Spinal cord (tissue), 10 donors: ENCODE results near the gene SHLD3. TPM values are rescaled to one million over a fixed set of nuclear protein-coding genes. Genes with fewer than 3 reads are reported as not detected.
"Not testable (repeated sequence)": the region's sequence is repeated elsewhere in the genome, so short reads cannot be mapped to it uniquely, and the experiment has no call there.

Experiments used
- DNase-seq, 6 donors: peaks; one replicate each; pipeline versions ENCODE4 v3.0.0 to v3.0.0-alpha.2; 2013 to 2015; ENCODE audit warnings: low spot score in 6 of 6, low read depth in 4 of 6
- H3K27ac ChIP-seq: one replicate; pipeline ENCODE4 v1.5.1; 2013; ENCODE audit warnings: low read depth, low read length, control low read depth
- H3K27me3 ChIP-seq: one replicate; pipeline ENCODE4 v1.6.1; 2013; ENCODE audit warnings: low read length; ENCODE audit not compliant: control insufficient read depth, insufficient read depth
- H3K36me3 ChIP-seq: one replicate; pipeline ENCODE4 v1.6.1; 2013; ENCODE audit warnings: low read length; ENCODE audit not compliant: control insufficient read depth, insufficient read depth
- H3K4me1 ChIP-seq: one replicate; pipeline ENCODE4 v1.6.1; 2013; ENCODE audit warnings: low read length; ENCODE audit not compliant: control insufficient read depth, insufficient read depth
- H3K4me3 ChIP-seq: one replicate; pipeline ENCODE4 v1.5.1; 2013; ENCODE audit warnings: low read depth, low read length, control low read depth
- H3K9me3 ChIP-seq: one replicate; pipeline ENCODE4 v1.6.1; 2013; ENCODE audit warnings: low read length; ENCODE audit not compliant: control insufficient read depth, insufficient read depth
- WGBS: methylation state at CpG from one replicate; pipeline ENCODE4 v1.1.5; 2013; ENCODE audit warnings: missing lambda C conversion rate; ENCODE audit not compliant: insufficient coverage; 5-methylcytosine and 5-hydroxymethylcytosine counted together
- polyA plus RNA-seq, 2 donors: library from polyadenylated mRNA; unstranded; fragments of 120-200 nt; gene quantifications; one replicate each; pipeline ENCODE4 v1.2.1, GENCODE V29; 2013; ENCODE audit not compliant: insufficient read length in 2 of 2
- small RNA-seq: library from RNA; depleted of rRNA; stranded (forward); fragments of <200 nt; gene quantifications from one replicate; pipeline ENCODE3, GENCODE V24; 2014; ENCODE audit warnings: low replicate concordance
- total RNA-seq, 2 donors: library from RNA; depleted of rRNA in 1 of 2; stranded (reverse); fragments of 120-200 nt in 1 of 2; fragments of >200 nt in 1 of 2; gene quantifications; one replicate each; pipeline versions ENCODE4 v1.2.3 to v1.2.4, GENCODE V29; 2013 to 2014
- donor health status: healthy.

The SHLD3 gene
- total and polyA plus RNA-seq, 4 donors = 4.3 to 6.2 (median 4.7) TPM

DNA sequence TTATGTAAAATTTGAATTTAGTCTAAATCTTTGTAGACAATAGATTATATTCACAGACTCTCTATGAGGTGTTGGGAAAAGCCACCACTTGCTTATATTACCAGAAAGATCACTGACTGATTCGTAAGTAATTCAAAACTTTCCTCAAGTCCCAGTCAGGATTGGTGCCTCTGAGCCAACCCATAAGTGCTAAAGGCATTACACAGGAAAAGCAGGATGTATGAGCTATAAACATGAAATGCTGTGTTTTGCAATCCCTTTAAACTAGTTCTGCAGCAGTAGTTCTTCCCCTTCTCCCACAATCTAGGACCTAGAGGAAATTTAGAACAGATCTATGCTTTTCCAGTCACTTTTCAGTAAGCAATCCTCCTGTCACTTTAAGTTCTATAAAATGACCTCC lies 48.0 kb downstream of the SHLD3 start:
- H3K27me3 ChIP-seq = no peaks in the 10 kb centered on the region
- H3K4me1 ChIP-seq = no peaks in the 10 kb centered on the region
- H3K9me3 ChIP-seq = no peaks in the 10 kb centered on the region
- H3K36me3 ChIP-seq = peaks cover 6% of the 10 kb centered on the region
- no CpG with 5 or more reads among the region's 1 CpG for WGBS
- DNase-seq = no peak
- no peak overlapping the region for H3K4me3 ChIP-seq
- H3K27ac ChIP-seq = no peak overlapping the region

DNA sequence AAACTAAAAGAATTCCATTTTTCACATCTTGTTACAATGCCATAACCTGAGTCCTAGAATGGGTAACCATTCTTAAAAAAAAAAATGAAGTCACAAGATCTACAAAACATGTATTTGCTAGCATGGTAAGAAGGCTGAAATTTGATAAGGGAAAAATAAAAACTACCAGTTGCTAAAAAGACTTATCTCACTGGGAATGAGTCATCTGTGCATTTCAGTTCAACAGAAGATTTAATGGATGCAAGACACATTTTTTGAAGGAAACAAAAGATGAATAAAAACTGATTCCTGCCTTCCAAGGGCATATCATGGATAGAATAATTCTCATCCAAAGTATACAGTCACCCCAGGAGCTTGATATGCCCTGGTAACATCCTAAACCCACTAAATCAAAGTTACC lies 49.9 kb downstream of the SHLD3 start:
- no peak for DNase-seq
- H3K4me1 ChIP-seq = no peaks in the 10 kb centered on the region
- H3K27ac ChIP-seq = no peak overlapping the region
- no peak overlapping the region for H3K4me3 ChIP-seq
- H3K9me3 ChIP-seq = no peaks in the 10 kb centered on the region
- H3K27me3 ChIP-seq = no peaks in the 10 kb centered on the region
- H3K36me3 ChIP-seq = peaks cover 3% of the 10 kb centered on the region

DNA sequence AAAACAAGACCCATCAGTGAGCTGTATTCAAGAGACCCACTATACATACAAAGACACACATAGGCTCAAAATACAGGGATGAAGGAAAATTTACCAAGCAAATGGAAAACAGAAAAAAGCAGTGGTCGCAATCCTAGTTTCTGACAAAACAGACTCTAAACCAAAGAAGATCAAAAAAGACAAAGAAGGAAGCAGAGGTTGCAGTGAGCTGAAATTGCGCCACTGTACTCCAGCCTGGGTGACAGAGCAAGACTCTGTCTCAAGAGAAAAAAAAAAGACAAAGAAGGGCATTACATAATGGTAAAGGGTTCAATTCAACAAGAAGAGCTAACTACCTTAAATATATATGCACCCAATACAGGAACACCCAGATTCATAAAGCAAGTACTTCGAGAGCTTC lies 51.2 kb downstream of the SHLD3 start:
- no CpG with 5 or more reads among the region's 3 CpGs for WGBS
- DNase-seq, H3K27ac ChIP-seq, H3K9me3 ChIP-seq, H3K36me3 ChIP-seq, H3K4me3 ChIP-seq, H3K27me3 ChIP-seq, H3K4me1 ChIP-seq: not testable (repeated sequence)

Small RNAs within 50 kb of the gene (small RNA-seq; reads per million reads assigned to genes)
- gene RNU6-540P = not detected

Other genes starting within 250 kb of the SHLD3 start
- 10 to 100 TPM; 20.3 to 22.0 TPM for gene ADAMTS6, start 143.1 kb upstream of the SHLD3 start, total RNA-seq
- gene ADAMTS6, start 143.1 kb upstream of the SHLD3 start, polyA plus RNA-seq = 1 to 10 TPM; 5.3 to 6.9 TPM
- gene CENPK, start 61.9 kb upstream of the SHLD3 start, total RNA-seq = 10 to 100 TPM; 13.8 to 16.0 TPM
- gene CENPK, start 61.9 kb upstream of the SHLD3 start, polyA plus RNA-seq = 10 to 100 TPM; 17.5 to 18.3 TPM
- gene PPWD1, start 61.7 kb upstream of the SHLD3 start, total RNA-seq = 10 to 100 TPM; 48.0 to 66.7 TPM
- gene PPWD1, start 61.7 kb upstream of the SHLD3 start, polyA plus RNA-seq = 10 to 100 TPM; 49.7 to 56.7 TPM
- 10 to 100 TPM; 38.3 to 79.5 TPM for gene TRIM23, start 694 bp upstream of the SHLD3 start, total RNA-seq
- 10 to 100 TPM; 29.7 to 42.3 TPM for gene TRIM23, start 694 bp upstream of the SHLD3 start, polyA plus RNA-seq
- gene TRAPPC13, start within 50 bp of the SHLD3 start, total RNA-seq = 10 to 100 TPM; 41.3 to 55.6 TPM
- 10 to 100 TPM; 33.2 to 33.7 TPM for gene TRAPPC13, start within 50 bp of the SHLD3 start, polyA plus RNA-seq
- 10 to 100 TPM; 13.1 to 42.7 TPM for gene SGTB, start 97.1 kb downstream of the SHLD3 start, total RNA-seq
- gene SGTB, start 97.1 kb downstream of the SHLD3 start, polyA plus RNA-seq = 10 to 100 TPM; 20.2 to 30.3 TPM
- 10 to 100 TPM; 21.7 to 38.6 TPM for gene NLN, start 97.2 kb downstream of the SHLD3 start, total RNA-seq
- gene NLN, start 97.2 kb downstream of the SHLD3 start, polyA plus RNA-seq = 10 to 100 TPM; 22.3 to 26.1 TPM